HEK293 (cell line): Measurements from ENCODE around the gene PLEKHJ1.

Experiments
- GLI2 ChIP-seq: fragments of 450-650 bp; formaldehyde crosslinking; IDR thresholded peaks from 2 replicates; pipeline ENCODE4; 2017; ENCODE audit warnings: missing biosample characterization, missing genetic modification characterization, low read depth, borderline replicate concordance
- GLI4 ChIP-seq: fragments of 450-650 bp; formaldehyde crosslinking; IDR thresholded peaks from 2 replicates; pipeline ENCODE4 v1.5.1; 2016; ENCODE audit warnings: missing biosample characterization, missing genetic modification characterization
- HOXA7 ChIP-seq: sonication (generic); formaldehyde crosslinking; IDR thresholded peaks from 2 replicates; pipeline ENCODE4 v1.8.1; 2022; ENCODE audit warnings: missing genetic modification reagents, borderline replicate concordance
- PRDM10 ChIP-seq: fragments of 450-650 bp; formaldehyde crosslinking; IDR thresholded peaks from 2 replicates; pipeline ENCODE4 v1.5.1; 2016; ENCODE audit warnings: missing biosample characterization, missing genetic modification characterization
- SCRT2 ChIP-seq: fragments of 450-650 bp; formaldehyde crosslinking; IDR thresholded peaks from 2 replicates; pipeline ENCODE4 v1.5.1; 2016; ENCODE audit warnings: missing biosample characterization, missing genetic modification characterization
- SP2 ChIP-seq: fragments of 450-650 bp; formaldehyde crosslinking; IDR thresholded peaks from 2 replicates; pipeline ENCODE4 v1.5.1; 2016; ENCODE audit warnings: missing biosample characterization, missing genetic modification characterization
- TRIM28 ChIP-seq: IDR thresholded peaks from 2 replicates; pipeline ENCODE4 v1.6.1; 2011; ENCODE audit warnings: low read length, control low read depth, borderline replicate concordance
- YY2 ChIP-seq: fragments of 450-650 bp; formaldehyde crosslinking; IDR thresholded peaks from 2 replicates; pipeline ENCODE4 v1.5.1; 2016; ENCODE audit warnings: missing biosample characterization, missing genetic modification characterization
- ZBTB48 ChIP-seq: fragments of 450-650 bp; formaldehyde crosslinking; IDR thresholded peaks from 2 replicates; pipeline ENCODE4 v1.5.1; 2016; ENCODE audit warnings: missing biosample characterization, missing genetic modification characterization
- ZEB2 ChIP-seq: fragments of 450-650 bp; formaldehyde crosslinking; IDR thresholded peaks from 2 replicates; pipeline ENCODE4 v1.5.1; 2016; ENCODE audit warnings: missing biosample characterization, missing genetic modification characterization
- ZFP41 ChIP-seq: fragments of 450-650 bp; formaldehyde crosslinking; IDR thresholded peaks from 2 replicates; pipeline ENCODE4 v1.5.1; 2016; ENCODE audit warnings: missing biosample characterization, missing genetic modification characterization, borderline replicate concordance
- ZIC2 ChIP-seq: fragments of 450-650 bp; formaldehyde crosslinking; IDR thresholded peaks from 2 replicates; pipeline ENCODE4 v1.5.1; 2016; ENCODE audit warnings: missing biosample characterization, missing genetic modification characterization
- ZNF10 ChIP-seq: fragments of 450-650 bp; formaldehyde crosslinking; IDR thresholded peaks from 2 replicates; pipeline ENCODE4 v1.5.1; 2017; ENCODE audit warnings: missing biosample characterization, missing genetic modification characterization
- ZNF112 ChIP-seq: fragments of 450-650 bp; formaldehyde crosslinking; IDR thresholded peaks from 2 replicates; pipeline ENCODE4 v1.5.0; 2017; ENCODE audit warnings: missing biosample characterization, missing genetic modification characterization
- ZNF140 ChIP-seq: fragments of 450-650 bp; formaldehyde crosslinking; IDR thresholded peaks from 2 replicates; pipeline ENCODE4 v1.5.1; 2016; ENCODE audit warnings: missing biosample characterization, missing genetic modification characterization
- ZNF148 ChIP-seq: fragments of 450-650 bp; formaldehyde crosslinking; IDR thresholded peaks from 2 replicates; pipeline ENCODE4 v1.5.0; 2017; ENCODE audit warnings: missing biosample characterization, missing genetic modification characterization, borderline replicate concordance
- ZNF16 ChIP-seq: fragments of 450-650 bp; formaldehyde crosslinking; IDR thresholded peaks from 2 replicates; pipeline ENCODE4 v1.5.1; 2016; ENCODE audit warnings: low read depth, missing biosample characterization, missing genetic modification characterization
- ZNF202 ChIP-seq: fragments of 450-650 bp; formaldehyde crosslinking; IDR thresholded peaks from 2 replicates; pipeline ENCODE4 v1.5.1; 2016; ENCODE audit warnings: missing biosample characterization, missing genetic modification characterization, borderline replicate concordance
- ZNF223 ChIP-seq: fragments of 450-650 bp; formaldehyde crosslinking; IDR thresholded peaks from 2 replicates; pipeline ENCODE4 v1.5.1; 2016; ENCODE audit warnings: missing biosample characterization, missing genetic modification characterization
- ZNF362 ChIP-seq: fragments of 450-650 bp; formaldehyde crosslinking; IDR thresholded peaks from 2 replicates; pipeline ENCODE4 v1.5.1; 2016; ENCODE audit warnings: missing biosample characterization, missing genetic modification characterization
- ZNF404 ChIP-seq: fragments of 450-650 bp; formaldehyde crosslinking; IDR thresholded peaks from 2 replicates; pipeline ENCODE4 v1.5.1; 2017; ENCODE audit warnings: missing biosample characterization, missing genetic modification characterization
- ZNF416 ChIP-seq: fragments of 450-650 bp; formaldehyde crosslinking; IDR thresholded peaks from 2 replicates; pipeline ENCODE4 v1.5.1; 2016; ENCODE audit warnings: missing biosample characterization, missing genetic modification characterization
- ZNF433 ChIP-seq: fragments of 450-650 bp; formaldehyde crosslinking; IDR thresholded peaks from 2 replicates; pipeline ENCODE4 v1.5.1; 2016; ENCODE audit warnings: missing biosample characterization, missing genetic modification characterization, low read depth
- ZNF449 ChIP-seq: fragments of 450-650 bp; formaldehyde crosslinking; IDR thresholded peaks from 2 replicates; pipeline ENCODE4 v1.5.1; 2017; ENCODE audit warnings: missing biosample characterization, mild to moderate bottlenecking, missing genetic modification characterization, moderate library complexity
- ZNF473 ChIP-seq: fragments of 450-650 bp; formaldehyde crosslinking; IDR thresholded peaks from 2 replicates; pipeline ENCODE4 v1.5.1; 2017; ENCODE audit warnings: missing biosample characterization, missing genetic modification characterization
- ZNF48 ChIP-seq: fragments of 450-650 bp; formaldehyde crosslinking; IDR thresholded peaks from 2 replicates; pipeline ENCODE4 v1.5.1; 2016; ENCODE audit warnings: missing biosample characterization, missing genetic modification characterization
- ZNF521 ChIP-seq: fragments of 450-650 bp; formaldehyde crosslinking; IDR thresholded peaks from 2 replicates; pipeline ENCODE4 v1.5.1; 2017; ENCODE audit warnings: missing biosample characterization, mild to moderate bottlenecking, missing genetic modification characterization
- ZNF558 ChIP-seq: fragments of 450-650 bp; formaldehyde crosslinking; IDR thresholded peaks from 2 replicates; pipeline ENCODE4 v1.5.1; 2016; ENCODE audit warnings: missing biosample characterization, missing genetic modification characterization
- ZNF621 ChIP-seq: fragments of 450-650 bp; formaldehyde crosslinking; IDR thresholded peaks from 2 replicates; pipeline ENCODE4 v1.5.1; 2017; ENCODE audit warnings: missing biosample characterization, missing genetic modification characterization
- ZNF629 ChIP-seq: fragments of 450-650 bp; formaldehyde crosslinking; IDR thresholded peaks from 2 replicates; pipeline ENCODE4 v1.5.1; 2017; ENCODE audit warnings: missing biosample characterization, missing genetic modification characterization
- ZNF704 ChIP-seq: fragments of 450-650 bp; formaldehyde crosslinking; IDR thresholded peaks from 2 replicates; pipeline ENCODE4 v1.5.1; 2016; ENCODE audit warnings: missing biosample characterization, missing genetic modification characterization
- ZNF830 ChIP-seq: fragments of 450-650 bp; IDR thresholded peaks from 2 replicates; pipeline ENCODE4 v1.5.0; 2018; ENCODE audit warnings: missing biosample characterization, missing genetic modification characterization, low read depth, mild to moderate bottlenecking, moderate library complexity

PLEKHJ1 gene

GRCh38 chr19:2273356-2274184, 37.4 kb upstream of the PLEKHJ1 start (continued):
- peak; percentile 68 for TF ChIP-seq ZIC2 (tag by site-specific recombination)
- no peak for TF ChIP-seq ZNF112 (tag by site-specific recombination)
- TF ChIP-seq TRIM28 = no peak
- no peak for TF ChIP-seq ZNF416 (tag by site-specific recombination)
- TF ChIP-seq PRDM10 (tag by site-specific recombination) = peak; percentile 51
- no peak for TF ChIP-seq ZNF433 (tag by site-specific recombination)
- no peak for TF ChIP-seq ZNF521 (tag by site-specific recombination)
- TF ChIP-seq ZNF629 = peak; percentile 75
- TF ChIP-seq ZNF449 (tag by site-specific recombination) = peak; percentile 50; the same call in 1 of the 2 replicates
- no peak for TF ChIP-seq ZNF48 (tag by site-specific recombination)
- TF ChIP-seq ZNF830 = no peak
- TF ChIP-seq ZEB2 (tag by site-specific recombination) = peak; percentile 86
- TF ChIP-seq ZNF558 (tag by site-specific recombination) = no peak
- no peak for TF ChIP-seq ZNF16 (tag by site-specific recombination)
- no peak for TF ChIP-seq ZNF202 (tag by site-specific recombination)
- peak; percentile 50 for TF ChIP-seq SCRT2 (tag by site-specific recombination)
- TF ChIP-seq ZNF704 (tag by site-specific recombination) = no peak
- TF ChIP-seq ZNF404 (tag by site-specific recombination) = no peak
- TF ChIP-seq ZNF140 (tag by site-specific recombination) = no peak
- no peak for TF ChIP-seq ZNF621 (tag by site-specific recombination)
- no peak for TF ChIP-seq ZNF148 (tag by site-specific recombination)
- no peak for TF ChIP-seq ZNF473 (tag by site-specific recombination)
- TF ChIP-seq ZFP41 (tag by site-specific recombination) = no peak
- TF ChIP-seq SP2 (tag by site-specific recombination) = peak; percentile 91
- no peak for TF ChIP-seq HOXA7 (CRISPR knock-in tag)
- no peak for TF ChIP-seq GLI2
- no peak for TF ChIP-seq ZNF223 (tag by site-specific recombination)
- TF ChIP-seq ZBTB48 (tag by site-specific recombination) = peak; percentile 97
- 0 out of 2 replicates have a peak, but pooled peaks have one; percentile 29 for TF ChIP-seq ZNF10 (tag by site-specific recombination)
- peak; percentile 57; the same call in 1 of the 2 replicates for TF ChIP-seq GLI4 (tag by site-specific recombination)
- no peak for TF ChIP-seq ZNF362 (tag by site-specific recombination)
- no peak for TF ChIP-seq YY2 (tag by site-specific recombination)
